ENCODE data around the gene SNCG.
"Not testable (repeated sequence)": the region's sequence is repeated elsewhere in the genome, so short reads cannot be mapped to it uniquely, and the experiment has no call there.

The SNCG gene

DNA sequence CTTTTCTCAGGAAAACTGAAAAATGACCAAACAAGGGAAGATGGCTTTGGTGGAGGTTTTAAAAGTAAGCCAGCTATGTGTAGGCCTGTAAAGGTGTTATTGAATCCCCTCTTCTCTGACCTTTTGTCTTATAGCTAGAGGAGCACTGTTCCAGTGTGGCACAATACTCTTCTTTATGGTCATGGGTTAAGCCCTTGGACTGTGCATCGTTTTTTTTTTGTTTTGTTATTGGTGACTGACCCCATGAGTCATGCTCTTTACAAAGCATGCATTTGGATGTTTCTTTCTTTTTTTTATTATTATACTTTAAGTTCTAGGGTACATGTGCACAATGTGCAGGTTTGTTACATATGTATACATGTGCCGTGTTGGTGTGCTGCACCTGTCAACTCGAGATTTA lies 42.1 kb downstream of the SNCG start:
- no peak overlapping the region for H3K4me3 ChIP-seq (replicated peaks in 1 of 2; ENCODE audit: low read depth in 2 of 2, low read length in 2 of 2)
- TF ChIP-seq, protein P1, sequence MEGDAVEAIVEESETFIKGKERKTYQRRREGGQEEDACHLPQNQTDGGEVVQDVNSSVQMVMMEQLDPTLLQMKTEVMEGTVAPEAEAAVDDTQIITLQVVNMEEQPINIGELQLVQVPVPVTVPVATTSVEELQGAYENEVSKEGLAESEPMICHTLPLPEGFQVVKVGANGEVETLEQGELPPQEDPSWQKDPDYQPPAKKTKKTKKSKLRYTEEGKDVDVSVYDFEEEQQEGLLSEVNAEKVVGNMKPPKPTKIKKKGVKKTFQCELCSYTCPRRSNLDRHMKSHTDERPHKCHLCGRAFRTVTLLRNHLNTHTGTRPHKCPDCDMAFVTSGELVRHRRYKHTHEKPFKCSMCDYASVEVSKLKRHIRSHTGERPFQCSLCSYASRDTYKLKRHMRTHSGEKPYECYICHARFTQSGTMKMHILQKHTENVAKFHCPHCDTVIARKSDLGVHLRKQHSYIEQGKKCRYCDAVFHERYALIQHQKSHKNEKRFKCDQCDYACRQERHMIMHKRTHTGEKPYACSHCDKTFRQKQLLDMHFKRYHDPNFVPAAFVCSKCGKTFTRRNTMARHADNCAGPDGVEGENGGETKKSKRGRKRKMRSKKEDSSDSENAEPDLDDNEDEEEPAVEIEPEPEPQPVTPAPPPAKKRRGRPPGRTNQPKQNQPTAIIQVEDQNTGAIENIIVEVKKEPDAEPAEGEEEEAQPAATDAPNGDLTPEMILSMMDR (IDR thresholded peaks at IDR 0.05; ENCODE audit: low read depth, low read length): no peak
- DNase-seq (ENCODE audit: low read depth in 2 of 2): peak; percentile 22 to 69

DNA sequence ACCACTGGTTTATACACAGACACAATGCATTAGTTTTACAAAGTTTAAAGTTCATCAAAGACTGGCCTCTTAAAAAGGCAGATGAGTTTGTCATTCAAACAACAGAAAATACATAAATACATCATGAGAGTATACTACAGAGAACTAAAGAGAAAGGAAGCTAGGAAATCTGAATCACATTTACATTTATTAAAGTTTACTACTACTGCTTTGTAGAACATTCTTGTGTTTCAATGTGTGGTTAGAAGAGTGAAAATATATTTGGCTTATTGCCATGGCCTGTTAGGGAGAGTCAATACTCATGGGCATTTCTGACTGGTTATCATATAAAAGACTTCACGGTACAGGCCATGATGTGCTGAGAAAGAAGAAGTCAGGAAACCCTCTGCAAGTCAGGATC lies 48.7 kb downstream of the SNCG start:
- peak; percentile 45 to 60 for DNase-seq (ENCODE audit: low read depth in 2 of 2)
- H3K4me3 ChIP-seq (replicated peaks in 1 of 2; ENCODE audit: low read depth in 2 of 2, low read length in 2 of 2): not testable (repeated sequence)

DNA sequence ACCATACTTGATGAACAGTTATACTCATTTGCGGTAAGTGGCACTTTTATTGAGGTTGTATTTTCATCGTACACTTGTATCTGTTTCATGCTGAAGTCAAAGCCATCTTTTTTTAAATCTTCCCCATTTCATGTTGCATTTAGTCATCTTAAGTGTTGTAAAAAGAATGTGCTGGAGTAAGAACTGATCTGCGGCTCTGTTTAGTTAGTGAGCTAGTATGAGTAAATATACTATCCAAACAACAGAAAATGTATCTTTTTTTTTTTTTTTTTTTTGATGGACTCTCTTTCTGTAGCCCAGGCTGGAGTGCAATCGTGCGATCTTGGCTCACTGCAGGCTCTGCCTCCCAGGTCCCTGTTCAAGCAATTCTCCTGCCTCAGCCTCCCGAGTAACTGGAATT lies 49.3 kb downstream of the SNCG start:
- DNase-seq (ENCODE audit: low read depth in 2 of 2): peak in 1 of 2 donors; percentile 22
- not testable (repeated sequence) for H3K4me3 ChIP-seq (replicated peaks in 1 of 2; ENCODE audit: low read depth in 2 of 2, low read length in 2 of 2)

DNA sequence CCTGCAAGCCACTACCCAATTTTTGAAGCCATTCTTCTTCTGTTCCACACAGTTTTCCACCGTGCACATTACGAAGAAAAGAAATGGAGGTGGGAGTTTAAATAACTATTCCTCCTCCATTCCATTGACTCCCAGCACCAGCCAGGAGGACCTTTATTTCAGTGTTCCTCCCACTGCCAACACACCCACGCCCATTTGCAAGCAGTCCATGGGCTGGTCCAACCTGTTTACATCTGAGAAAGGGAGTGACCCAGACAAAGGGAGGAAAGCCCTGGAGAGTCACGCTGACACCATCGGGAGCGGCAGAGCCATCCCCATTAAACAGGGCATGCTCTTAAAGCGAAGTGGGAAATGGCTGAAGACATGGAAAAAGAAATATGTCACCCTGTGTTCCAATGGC lies 49.9 kb downstream of the SNCG start:
- not testable (repeated sequence) for H3K4me3 ChIP-seq (replicated peaks in 1 of 2; ENCODE audit: low read depth in 2 of 2, low read length in 2 of 2); DNase-seq (ENCODE audit: low read depth in 2 of 2)

DNA sequence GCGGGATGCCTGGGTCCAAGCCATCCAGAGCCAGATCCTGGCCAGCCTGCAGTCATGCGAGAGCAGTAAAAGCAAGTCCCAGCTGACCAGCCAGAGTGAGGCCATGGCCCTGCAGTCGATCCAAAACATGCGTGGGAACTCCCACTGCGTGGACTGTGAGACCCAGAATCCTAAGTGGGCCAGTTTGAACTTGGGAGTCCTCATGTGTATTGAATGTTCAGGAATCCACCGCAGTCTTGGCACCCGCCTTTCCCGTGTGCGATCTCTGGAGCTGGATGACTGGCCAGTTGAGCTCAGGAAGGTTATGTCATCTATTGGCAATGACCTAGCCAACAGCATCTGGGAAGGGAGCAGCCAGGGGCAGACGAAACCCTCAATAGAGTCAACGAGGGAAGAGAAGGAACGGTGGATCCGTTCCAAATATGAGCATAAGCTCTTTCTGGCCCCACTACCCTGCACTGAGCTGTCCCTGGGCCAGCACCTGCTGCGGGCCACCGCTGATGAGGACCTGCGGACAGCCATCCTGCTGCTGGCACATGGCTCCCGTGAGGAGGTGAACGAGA lies 50.8 kb downstream of the SNCG start:
- not testable (repeated sequence) for DNase-seq (ENCODE audit: low read depth in 2 of 2); H3K4me3 ChIP-seq (replicated peaks in 1 of 2; ENCODE audit: low read depth in 2 of 2, low read length in 2 of 2)

Measured in cardiac fibroblast (primary cell).